NCI-H69 (cell line): Measurements from ENCODE around the gene ANXA4.

Experiments used
- DNase-seq: peaks from one replicate; lab custom pipeline; 2025; lab: John Stamatoyannopoulos, UW

ANXA4 gene

GRCh38 chr2:69844560-69844959, 102.6 kb downstream of the ANXA4 start:
- no peak for DNase-seq

DNA sequence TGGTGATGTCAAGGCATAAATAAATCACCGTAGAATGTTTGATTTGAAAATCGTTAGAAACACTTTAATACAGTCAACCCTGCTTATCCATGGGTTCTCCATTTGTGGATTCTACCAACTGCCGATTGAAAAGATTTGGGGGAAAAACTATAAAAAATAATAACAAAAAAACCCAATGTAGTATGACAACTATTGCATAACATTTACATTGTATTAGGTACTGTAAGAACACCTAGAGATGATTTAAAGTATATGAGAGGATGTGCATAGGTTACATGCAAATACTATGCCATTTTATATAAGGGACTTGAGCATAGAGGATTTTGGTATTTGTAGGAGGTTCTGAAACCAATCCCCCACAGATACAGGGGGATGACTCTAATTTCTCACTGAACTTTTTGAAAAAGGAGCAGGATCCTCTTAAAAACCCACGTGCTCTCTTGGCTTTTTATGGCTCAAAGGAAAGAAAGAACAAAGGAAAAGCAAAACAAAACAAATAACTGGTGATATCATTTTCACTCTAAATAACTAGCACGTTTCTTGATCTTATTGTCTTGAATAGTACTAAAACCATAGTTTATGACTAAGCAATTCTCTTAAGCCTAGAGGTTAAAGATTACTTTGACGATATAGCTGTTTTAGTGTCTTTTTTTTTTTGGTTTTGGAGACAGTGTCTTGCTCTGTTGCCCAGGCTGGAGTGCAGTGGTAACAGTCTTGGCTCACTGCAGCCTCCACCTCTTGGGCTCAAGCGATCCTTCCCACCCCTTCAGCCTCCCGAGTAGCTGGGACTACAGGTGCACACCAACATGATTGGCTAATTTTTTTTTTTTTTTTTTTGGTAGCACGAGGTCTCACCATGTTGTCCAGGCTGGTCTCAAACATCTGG, 104.5 kb downstream of the ANXA4 start:
- DNase-seq = no peak

GRCh38 chr2:69847068-69847828, 105.3 kb downstream of the ANXA4 start:
- no peak for DNase-seq

DNA sequence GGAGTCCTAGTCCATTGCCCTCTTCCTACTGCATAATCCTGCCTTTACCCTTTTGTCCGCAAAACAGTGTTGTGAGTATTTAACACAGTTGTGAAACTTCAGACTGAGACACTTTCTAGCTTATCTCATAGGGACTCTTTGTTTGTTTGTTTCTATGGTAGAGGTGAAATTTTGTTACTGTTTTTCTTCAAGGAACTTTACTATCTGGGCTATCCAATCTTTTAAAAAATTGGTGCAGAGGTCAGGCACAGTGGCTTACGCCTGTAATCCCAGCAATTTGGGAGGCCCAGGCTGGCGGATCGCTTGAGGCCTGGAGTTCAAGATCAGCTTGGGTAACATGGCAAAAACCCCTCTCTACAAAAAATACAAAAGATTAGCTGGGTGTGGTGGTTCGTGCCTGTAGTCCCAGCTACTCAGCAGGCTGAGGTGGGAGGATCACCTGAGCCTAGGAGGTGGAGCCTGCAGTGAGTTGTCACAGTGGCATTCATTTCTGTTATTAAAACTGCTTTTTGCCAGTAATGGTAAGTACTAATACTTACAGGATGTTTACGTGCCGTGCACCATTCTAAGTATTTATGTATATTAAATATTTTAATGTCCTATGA, 106.4 kb downstream of the ANXA4 start:
- no peak for DNase-seq

DNA sequence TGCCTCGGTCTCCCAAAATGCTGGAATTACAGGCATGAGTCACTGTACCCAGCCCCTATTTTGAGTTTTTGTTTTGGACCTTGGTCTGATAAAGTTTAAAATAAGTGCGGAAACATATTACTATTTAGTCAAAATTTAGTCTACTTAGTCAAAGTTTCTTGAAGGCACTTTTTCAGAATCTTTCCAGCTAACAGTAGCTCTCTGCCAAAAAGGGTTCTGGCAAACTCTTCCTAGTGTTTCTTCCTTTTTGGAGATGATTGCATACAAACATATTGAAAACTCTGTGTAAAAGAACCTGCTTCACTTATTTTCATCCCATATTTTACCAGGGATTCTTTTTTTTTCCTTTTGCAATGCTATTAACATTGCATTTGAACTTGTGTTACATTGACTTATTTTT, 116.3 kb downstream of the ANXA4 start:
- no peak for DNase-seq

DNA sequence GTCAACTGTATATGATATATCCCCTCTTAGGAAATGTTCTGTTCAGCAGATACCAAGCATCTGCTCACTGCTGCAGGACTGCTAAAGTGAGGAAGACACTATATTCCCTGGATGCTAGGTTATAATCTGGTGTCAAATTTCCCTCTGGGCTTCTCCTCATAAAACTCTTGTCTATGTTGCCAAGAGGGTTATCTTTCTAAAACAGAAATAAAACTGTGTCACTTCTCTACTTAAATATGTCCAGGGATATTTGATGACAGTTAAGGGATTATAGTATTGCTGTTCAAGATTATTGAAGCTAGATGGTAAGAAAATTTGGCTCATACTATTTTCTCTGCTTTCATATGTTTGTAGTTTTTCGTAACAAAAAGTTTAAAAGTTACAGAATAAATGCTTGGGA, 121.4 kb downstream of the ANXA4 start:
- no peak for DNase-seq
